ENCODE measurements around the gene CCR5. TPM values are rescaled to one million over a fixed set of nuclear protein-coding genes. Genes with fewer than 3 reads are reported as not detected.

Gene CCR5
- total and polyA plus RNA-seq, 9 of the 15 experiments (the other 6 are each of a cell fraction or from before 2014, with no cell fraction given) = not detected

DNA sequence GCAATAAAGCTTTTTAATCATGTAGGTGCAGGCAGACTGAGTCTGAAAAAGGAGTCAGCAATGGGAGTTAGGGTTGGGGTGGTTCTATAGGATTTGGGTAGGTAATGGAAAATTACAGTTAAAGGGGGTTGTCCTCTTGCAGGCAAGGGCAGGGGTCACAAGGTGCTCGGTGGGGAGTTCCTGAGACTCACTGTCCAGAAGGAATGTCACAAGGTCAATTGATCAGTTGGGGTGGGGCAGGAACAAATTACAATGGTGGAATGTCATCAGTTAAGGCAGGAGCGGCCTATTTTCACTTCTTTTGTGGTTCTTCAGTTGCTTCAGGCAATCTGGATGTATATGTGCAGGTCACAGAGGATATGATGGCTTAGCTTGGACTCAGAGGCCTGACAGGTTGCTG, 22.3 kb downstream of the CCR5 start (continued):
- TF ChIP-seq SRSF3 (IDR thresholded peaks at IDR 0.05; ENCODE audit: insufficient read depth, low read length) = no peak

DNA sequence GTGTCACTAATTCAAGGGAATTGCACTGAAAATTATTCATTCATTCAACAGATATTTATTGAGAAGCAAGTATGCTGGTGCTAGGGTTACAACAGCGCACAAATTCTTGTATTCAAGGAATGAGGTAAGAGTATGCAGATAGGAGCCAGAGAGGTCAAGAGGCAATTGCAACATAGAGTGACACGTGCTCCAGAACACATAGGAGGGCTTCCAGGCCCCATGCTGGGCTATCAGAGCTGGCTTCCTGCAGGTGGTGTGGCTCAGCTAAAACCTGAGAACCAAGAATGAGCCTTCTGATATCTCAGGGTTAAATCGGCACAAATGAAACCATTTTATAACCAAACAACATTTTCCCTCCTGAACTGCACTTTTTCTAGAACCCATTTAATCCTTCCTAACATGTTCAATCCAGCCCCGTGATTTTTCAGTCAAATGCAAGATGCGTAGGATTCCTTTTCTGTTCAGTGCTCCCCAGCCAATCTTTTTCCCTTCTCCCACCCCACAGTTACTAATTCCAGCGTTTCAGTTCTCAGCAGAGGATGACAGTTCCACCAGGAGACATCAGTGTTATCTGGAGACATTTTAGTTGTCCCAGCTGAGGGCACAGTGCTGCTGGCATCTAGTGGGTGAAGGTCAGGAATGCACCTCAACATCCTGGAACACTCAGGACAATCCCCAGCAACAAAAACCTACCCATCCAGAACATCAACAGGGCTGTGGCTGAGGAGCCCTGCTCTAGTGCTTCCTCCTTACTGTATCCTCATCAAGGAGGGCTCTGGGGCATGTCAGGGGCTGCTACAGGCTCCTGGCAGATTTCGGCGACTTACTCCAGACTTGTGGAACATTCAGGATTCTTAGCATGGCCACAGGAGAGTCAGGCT, 23.0 kb downstream of the CCR5 start:
- no peaks in the 10 kb centered on the region for H3K9me3 ChIP-seq (replicated peaks; ENCODE audit: control insufficient read depth, insufficient read depth, low read depth, low read length)
- DNase-seq (ENCODE audit: extremely low read depth in 1 of 4, low spot score in 3 of 4) (peak; percentile 42 to 57 (median 48)), FAIRE-seq (peak; percentile 75), ATAC-seq (peak; percentile 85)
- intact Hi-C loops (cut with micrococcal nuclease) = no loop called here
- POLR2A ChIA-PET = interaction anchor here (0.9 to 1.5 kb wide), 2 partner anchors 11 to 21 kb away, joined by 3 read pairs; no protein-coding TSS in a partner anchor
- H3K4me3 ChIP-seq = no peak overlapping the region
- no peaks in the 10 kb centered on the region for H3K79me2 ChIP-seq (ENCODE audit: control insufficient read depth, insufficient read depth, low read length)
- no TSS peak for BruUV-seq (replicated peaks)
- H3K4me1 ChIP-seq (replicated peaks in 1 of 2; ENCODE audit: control insufficient read depth in 2 of 2, insufficient read depth in 2 of 2, low read length in 2 of 2) = peaks cover 0 to 24% of the 10 kb centered on the region in 2 experiments; a peak in 4 of 5 replicates
- WGBS (ENCODE audit: insufficient coverage, low coverage, missing lambda C conversion rate) = 27% methylated on average over 8 of the region's 8 CpGs
- no peak overlapping the region for H3K9ac ChIP-seq (ENCODE audit: insufficient read depth in 1 of 2, low read depth in 2 of 2, low read length in 2 of 2)
- in situ Hi-C loops (cut with MboI) = no loop called here
- H3K27me3 ChIP-seq (ENCODE audit: control insufficient read depth in 2 of 2, insufficient read depth in 2 of 2, low read length in 2 of 2) = peaks cover 2 to 23% of the 10 kb centered on the region in 2 experiments; a peak in 2 of 5 replicates
- no peaks in the 10 kb centered on the region for H3K36me3 ChIP-seq (ENCODE audit: control insufficient read depth, insufficient read depth, low read length)
- no peaks in the 10 kb centered on the region for H3K9me1 ChIP-seq (ENCODE audit: control insufficient read depth, insufficient read depth, low read length)
- CTCF ChIA-PET (ENCODE audit: low intra/inter-chr PET ratio) = no interaction called here
- H2AFZ ChIP-seq (ENCODE audit: low read depth, low read length) = no peak overlapping the region
- H3K4me2 ChIP-seq (ENCODE audit: insufficient read depth, low read length) = no peak overlapping the region
- no peaks in the 10 kb centered on the region for H4K20me1 ChIP-seq (replicated peaks; ENCODE audit: control insufficient read depth, insufficient read depth, low read length)
- H3K27ac ChIP-seq (ENCODE audit: extremely low read depth, low read depth, low read length) = no peak overlapping the region
- TF ChIP-seq ZNF184 (CRISPR knock-in tag; IDR thresholded peaks at IDR 0.05) (no peak), MYC (IDR thresholded peaks at IDR 0.05; ENCODE audit: low read depth, low read length) (peak; percentile 91), MYC (CRISPR knock-in tag; IDR thresholded peaks at IDR 0.05; ENCODE audit: borderline replicate concordance, low read depth) (no peak), NCOA2 (IDR thresholded peaks at IDR 0.05; ENCODE audit: partially characterized antibody in 2 of 2) (no peak), CBFA2T2 (conservative IDR thresholded peaks at IDR 0.05) (peak; percentile 28; the same call in 1 of the 2 replicates), BHLHE40 (IDR thresholded peaks at IDR 0.05; ENCODE audit: low read length) (peak; percentile 93)
- TF ChIP-seq, protein P1, sequence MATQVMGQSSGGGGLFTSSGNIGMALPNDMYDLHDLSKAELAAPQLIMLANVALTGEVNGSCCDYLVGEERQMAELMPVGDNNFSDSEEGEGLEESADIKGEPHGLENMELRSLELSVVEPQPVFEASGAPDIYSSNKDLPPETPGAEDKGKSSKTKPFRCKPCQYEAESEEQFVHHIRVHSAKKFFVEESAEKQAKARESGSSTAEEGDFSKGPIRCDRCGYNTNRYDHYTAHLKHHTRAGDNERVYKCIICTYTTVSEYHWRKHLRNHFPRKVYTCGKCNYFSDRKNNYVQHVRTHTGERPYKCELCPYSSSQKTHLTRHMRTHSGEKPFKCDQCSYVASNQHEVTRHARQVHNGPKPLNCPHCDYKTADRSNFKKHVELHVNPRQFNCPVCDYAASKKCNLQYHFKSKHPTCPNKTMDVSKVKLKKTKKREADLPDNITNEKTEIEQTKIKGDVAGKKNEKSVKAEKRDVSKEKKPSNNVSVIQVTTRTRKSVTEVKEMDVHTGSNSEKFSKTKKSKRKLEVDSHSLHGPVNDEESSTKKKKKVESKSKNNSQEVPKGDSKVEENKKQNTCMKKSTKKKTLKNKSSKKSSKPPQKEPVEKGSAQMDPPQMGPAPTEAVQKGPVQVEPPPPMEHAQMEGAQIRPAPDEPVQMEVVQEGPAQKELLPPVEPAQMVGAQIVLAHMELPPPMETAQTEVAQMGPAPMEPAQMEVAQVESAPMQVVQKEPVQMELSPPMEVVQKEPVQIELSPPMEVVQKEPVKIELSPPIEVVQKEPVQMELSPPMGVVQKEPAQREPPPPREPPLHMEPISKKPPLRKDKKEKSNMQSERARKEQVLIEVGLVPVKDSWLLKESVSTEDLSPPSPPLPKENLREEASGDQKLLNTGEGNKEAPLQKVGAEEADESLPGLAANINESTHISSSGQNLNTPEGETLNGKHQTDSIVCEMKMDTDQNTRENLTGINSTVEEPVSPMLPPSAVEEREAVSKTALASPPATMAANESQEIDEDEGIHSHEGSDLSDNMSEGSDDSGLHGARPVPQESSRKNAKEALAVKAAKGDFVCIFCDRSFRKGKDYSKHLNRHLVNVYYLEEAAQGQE (IDR thresholded peaks at IDR 0.05; ENCODE audit: borderline replicate concordance) = peak; percentile 32; the same call in 1 of the 2 replicates
- TF ChIP-seq, protein P1 (CRISPR knock-in tag; IDR thresholded peaks at IDR 0.05; ENCODE audit: low read depth) = no peak
- TF ChIP-seq, protein P2, sequence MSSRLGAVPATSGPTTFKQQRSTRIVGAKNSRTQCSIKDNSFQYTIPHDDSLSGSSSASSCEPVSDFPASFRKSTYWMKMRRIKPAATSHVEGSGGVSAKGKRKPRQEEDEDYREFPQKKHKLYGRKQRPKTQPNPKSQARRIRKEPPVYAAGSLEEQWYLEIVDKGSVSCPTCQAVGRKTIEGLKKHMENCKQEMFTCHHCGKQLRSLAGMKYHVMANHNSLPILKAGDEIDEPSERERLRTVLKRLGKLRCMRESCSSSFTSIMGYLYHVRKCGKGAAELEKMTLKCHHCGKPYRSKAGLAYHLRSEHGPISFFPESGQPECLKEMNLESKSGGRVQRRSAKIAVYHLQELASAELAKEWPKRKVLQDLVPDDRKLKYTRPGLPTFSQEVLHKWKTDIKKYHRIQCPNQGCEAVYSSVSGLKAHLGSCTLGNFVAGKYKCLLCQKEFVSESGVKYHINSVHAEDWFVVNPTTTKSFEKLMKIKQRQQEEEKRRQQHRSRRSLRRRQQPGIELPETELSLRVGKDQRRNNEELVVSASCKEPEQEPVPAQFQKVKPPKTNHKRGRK (tag; IDR thresholded peaks at IDR 0.05) = peak; percentile 56; the same call in 1 of the 2 replicates

Data from K562 (cell line).